IMR-90 (cell line): ENCODE results near the gene TMEM127. TPM values are rescaled to one million over a fixed set of nuclear protein-coding genes. Genes with fewer than 3 reads are reported as not detected.

ENCODE experiments used
- ATAC-seq: fragments of 200-7000 bp; cut with Tn5 transposase; 2 replicates; pipeline ENCODE4 v1.9.1; 2020; ENCODE audit warnings: low read depth, mild to moderate bottlenecking, moderate library complexity
- BruUV-seq: library from RNA; stranded (reverse); fragments of 400-500 nt; replicated peaks from 2 replicates; lab custom pipeline; 2021; lab: Mats Ljungman, UMichigan
- CTCF ChIA-PET: fragments of 300-600 bp; formaldehyde crosslinking; extraction: SDS; loops from one replicate; lab custom pipeline; 2021; ENCODE audit warnings: antibody characterized with exemption; lab: Yijun Ruan, JAX
- POLR2A ChIA-PET: fragments of 300-600 bp; sonication (Branson Sonifier 250); formaldehyde crosslinking; loops from one replicate; lab custom pipeline; 2022; ENCODE audit warnings: antibody characterized with exemption; ENCODE audit not compliant: unreplicated experiment; lab: Charles Lee
- DNase-seq: peaks from one replicate; pipeline ENCODE4 v3.0.0; 2013
- H2AFZ ChIP-seq: replicated peaks from 2 replicates; pipeline ENCODE3; 2013; ENCODE audit warnings: low read length, mild to moderate bottlenecking; ENCODE audit not compliant: poor library complexity
- H2AK5ac ChIP-seq: 2 replicates; pipeline ENCODE4 v1.6.1; 2013; ENCODE audit warnings: low read depth, low read length, inconsistent platforms
- H2AK9ac ChIP-seq: replicated peaks from 2 replicates; pipeline ENCODE3; 2013; ENCODE audit warnings: mild to moderate bottlenecking, low read depth, low read length, moderate library complexity; ENCODE audit not compliant: poor library complexity
- H2BK120ac ChIP-seq: 2 replicates; pipeline ENCODE4 v1.6.1; 2013; ENCODE audit warnings: low read depth, low read length, inconsistent platforms
- H2BK15ac ChIP-seq: 3 replicates; pipeline ENCODE4 v1.6.1; 2013; ENCODE audit warnings: low read depth, low read length, inconsistent platforms
- H2BK20ac ChIP-seq: 2 replicates; pipeline ENCODE4 v1.6.1; 2013; ENCODE audit warnings: low read depth, mild to moderate bottlenecking, inconsistent platforms, low read length, moderate library complexity
- H2BK5ac ChIP-seq: 2 replicates; pipeline ENCODE4 v1.6.1; 2013; ENCODE audit warnings: mild to moderate bottlenecking, low read depth, low read length, inconsistent platforms; ENCODE audit not compliant: poor library complexity, severe bottlenecking
- H3K14ac ChIP-seq: replicated peaks from 2 replicates; pipeline ENCODE4 v1.6.1; 2013; ENCODE audit warnings: low read depth, low read length, inconsistent platforms
- H3K18ac ChIP-seq: 2 replicates; pipeline ENCODE4 v1.6.1; 2013; ENCODE audit warnings: low read depth, low read length, control low read depth
- H3K23ac ChIP-seq: 2 replicates; pipeline ENCODE4 v1.6.1; 2013; ENCODE audit warnings: low read depth, low read length, inconsistent platforms
- H3K27ac ChIP-seq: 2 replicates; pipeline ENCODE4 v1.5.1; 2013; ENCODE audit warnings: mild to moderate bottlenecking, control low read depth, low read length; ENCODE audit not compliant: insufficient read depth
- H3K27me3 ChIP-seq: 2 replicates; pipeline ENCODE4 v1.6.1; 2013; ENCODE audit warnings: low read length; ENCODE audit not compliant: control insufficient read depth, insufficient read depth
- H3K36me3 ChIP-seq: 2 replicates; pipeline ENCODE4 v1.6.1; 2013; ENCODE audit warnings: low read length, mixed read lengths; ENCODE audit not compliant: control insufficient read depth, insufficient read depth
- H3K4ac ChIP-seq: 2 replicates; pipeline ENCODE4 v1.6.1; 2013; ENCODE audit warnings: low read depth, low read length, inconsistent platforms
- H3K4me1 ChIP-seq: 2 replicates; pipeline ENCODE4 v1.6.1; 2013; ENCODE audit warnings: low read length, mixed read lengths; ENCODE audit not compliant: control insufficient read depth, insufficient read depth
- H3K4me2 ChIP-seq: 2 replicates; pipeline ENCODE4 v1.6.1; 2013; ENCODE audit warnings: low read depth, mild to moderate bottlenecking, control low read depth, low read length, moderate library complexity
- H3K4me3 ChIP-seq: 2 replicates; pipeline ENCODE4 v1.5.1; 2013; ENCODE audit warnings: low read depth, mild to moderate bottlenecking, control low read depth, low read length, moderate library complexity; ENCODE audit not compliant: insufficient read depth
- H3K56ac ChIP-seq: 2 replicates; pipeline ENCODE4 v1.6.1; 2013; ENCODE audit warnings: low read length, inconsistent platforms; ENCODE audit not compliant: insufficient read depth; ENCODE audit errors: extremely low read depth
- H3K79me1 ChIP-seq, 2 experiments: 2 replicates each; pipeline ENCODE4 v1.6.1; 2013; ENCODE audit warnings: low read length in 2 of 2, inconsistent platforms in 1 of 2, low read depth in 1 of 2
- H3K9ac ChIP-seq: 2 replicates; pipeline ENCODE4 v1.6.1; 2013; ENCODE audit warnings: low read depth, low read length, control low read depth
- H3K9me1 ChIP-seq: 2 replicates; pipeline ENCODE4 v1.6.1; 2013; ENCODE audit warnings: low read length, inconsistent platforms; ENCODE audit not compliant: insufficient read depth
- H3K9me3 ChIP-seq: 2 replicates; pipeline ENCODE4 v1.6.1; 2013; ENCODE audit warnings: low read length; ENCODE audit not compliant: control insufficient read depth, insufficient read depth
- H4K20me1 ChIP-seq: 2 replicates; pipeline ENCODE4 v1.6.1; 2013; ENCODE audit warnings: low read length, inconsistent platforms; ENCODE audit not compliant: insufficient read depth
- H4K5ac ChIP-seq: 2 replicates; pipeline ENCODE4 v1.6.1; 2013; ENCODE audit warnings: mild to moderate bottlenecking, low read depth, low read length, control low read depth
- H4K8ac ChIP-seq, 2 experiments: 2 replicates each; pipeline ENCODE4 v1.6.1; 2013; ENCODE audit warnings: low read depth in 2 of 2, low read length in 2 of 2, control low read depth in 1 of 2, inconsistent platforms in 1 of 2
- H4K91ac ChIP-seq: 2 replicates; pipeline ENCODE4 v1.6.1; 2013; ENCODE audit warnings: low read depth, low read length, inconsistent platforms; ENCODE audit not compliant: insufficient read depth
- CEBPB ChIP-seq: IDR thresholded peaks from 2 replicates; pipeline ENCODE4 v1.6.1; 2012; ENCODE audit warnings: low read depth, low read length, improper control_type of control experiment
- CHD1 ChIP-seq: IDR thresholded peaks from 2 replicates; pipeline ENCODE4 v1.6.1; 2012; ENCODE audit warnings: low read depth, low read length, improper control_type of control experiment
- RAD21 ChIP-seq: IDR thresholded peaks from 2 replicates; pipeline ENCODE4 v1.6.1; 2012; ENCODE audit warnings: low read length, improper control_type of control experiment
- WGBS, 2 experiments: methylation state at CpG; one replicate each; pipeline versions ENCODE4 v1.1.5 to v1.1.7; 2013; ENCODE audit warnings: missing lambda C conversion rate in 2 of 2; ENCODE audit not compliant: insufficient read length in 1 of 2; ENCODE audit errors: extremely low coverage in 2 of 2; 5-methylcytosine and 5-hydroxymethylcytosine counted together
- dilution Hi-C: fragments of 300-500 bp; cut with HindIII; formaldehyde crosslinking; loops from one replicate; pipeline ENCODE4 v1.14.3; 2018; ENCODE audit warnings: low sequenced_read_pairs; ENCODE audit not compliant: unreplicated experiment
- in situ Hi-C: fragments of 300-500 bp; cut with MboI; formaldehyde crosslinking; loops from 3 replicates; pipeline ENCODE4 v1.14.3; 2019; ENCODE audit warnings: low sequenced_read_pairs, inconsistent platforms, mixed read lengths
- intact Hi-C: fragments of 100-400 bp; cut with micrococcal nuclease; formaldehyde crosslinking; loops from 2 replicates; pipeline ENCODE4 v1.10.0; 2022
- polyA plus RNA-seq, 3 experiments: library from polyadenylated mRNA; depleted of rRNA; stranded (reverse); fragments of >200 nt; gene quantifications; 2 replicates each; pipeline ENCODE4 v1.2.3, GENCODE V29; 2012; ENCODE audit warnings: low replicate concordance in 1 of 3
- total RNA-seq: library from RNA; depleted of rRNA; stranded (reverse); fragments of >200 nt; gene quantifications from 2 replicates; pipeline ENCODE4 v1.2.3, GENCODE V29; 2012

TMEM127 gene
- total and polyA plus RNA-seq, 2 of the 4 experiments (the other 2 are of a cell fraction): 35.7 to 47.6 TPM

- no peak overlapping the region for H2BK120ac ChIP-seq
- H3K56ac ChIP-seq: no peak overlapping the region
- H3K4me3 ChIP-seq: no peak overlapping the region
- no peak overlapping the region for H3K27ac ChIP-seq
- no peak overlapping the region for H4K91ac ChIP-seq
- peaks cover 0 to 4% of the 10 kb centered on the region in 2 experiments; a peak in 1 of 4 replicates for H3K79me1 ChIP-seq
- H3K4me1 ChIP-seq: peaks cover 3% of the 10 kb centered on the region; the same call in 1 of the 2 replicates
- dilution Hi-C loops (no loop called here), in situ Hi-C loops (no loop called here), intact Hi-C loops (no loop called here)
- H3K4me2 ChIP-seq: no peak overlapping the region
- CTCF ChIA-PET: no interaction called here
- no peak overlapping the region for H2AFZ ChIP-seq
- H4K8ac ChIP-seq: no peak overlapping the region
- no peak overlapping the region for H2BK20ac ChIP-seq
- H2AK5ac ChIP-seq: no peak overlapping the region
- POLR2A ChIA-PET: no interaction called here
- ATAC-seq (no peak), DNase-seq (no peak)
- H3K14ac ChIP-seq: no peak overlapping the region
- H3K9me3 ChIP-seq: peaks cover 2% of the 10 kb centered on the region; the same call in 1 of the 2 replicates
- no peaks in the 10 kb centered on the region for H3K27me3 ChIP-seq
- no CpG with 5 or more reads among the region's 5 CpGs for WGBS, 2 experiments
- no peak overlapping the region for H3K9ac ChIP-seq
- no peak overlapping the region for H3K23ac ChIP-seq
- no peaks in the 10 kb centered on the region for H4K20me1 ChIP-seq
- H3K18ac ChIP-seq: no peak overlapping the region
- H4K5ac ChIP-seq: no peak overlapping the region
- BruUV-seq: no TSS peak
- H2BK15ac ChIP-seq: no peak overlapping the region
- H3K9me1 ChIP-seq: peaks cover 14% of the 10 kb centered on the region; the same call in 1 of the 2 replicates
- H2AK9ac ChIP-seq: no peak overlapping the region
- peaks cover 4% of the 10 kb centered on the region for H3K36me3 ChIP-seq
- TF ChIP-seq RAD21: no peak
- no peak for TF ChIP-seq CHD1
- TF ChIP-seq CEBPB: no peak
- H2BK5ac ChIP-seq: no peak overlapping the region
- H3K4ac ChIP-seq: no peak overlapping the region
Measured at GRCh38 chr2:96243843-96244242, 22.0 kb downstream of the TMEM127 start.
